ENCODE results near the gene SMC5. TPM values are rescaled to one million over a fixed set of nuclear protein-coding genes. Genes with fewer than 3 reads are reported as not detected.

Gene SMC5
- total RNA-seq, 1 experiment from 2014 or later, result 15.1 TPM

- Histone ChIP-seq H3F3A (ENCODE audit: low read length, unreplicated experiment) (no peaks in the 10 kb centered on the region), H3K4me2 (ENCODE audit: low read length) (no peak overlapping the region), H3K9me3 (ENCODE audit: low read length) (no peaks in the 10 kb centered on the region), H2AFZ (ENCODE audit: low read length) (no peak overlapping the region), H3K79me2 (ENCODE audit: low read length) (no peaks in the 10 kb centered on the region), H4K20me1 (ENCODE audit: low read length) (no peaks in the 10 kb centered on the region), H3K9ac (ENCODE audit: low read length) (no peak overlapping the region), H3K4me1 (ENCODE audit: insufficient read depth, low read length) (no peaks in the 10 kb centered on the region), H3K27me3 (ENCODE audit: low read length) (no peaks in the 10 kb centered on the region), H3K36me3 (ENCODE audit: low read depth, low read length) (no peaks in the 10 kb centered on the region), H3K4me3 (ENCODE audit: low read length) (no peak overlapping the region), H3K9me2 (replicated peaks; ENCODE audit: low read length) (no peaks in the 10 kb centered on the region), H3K27ac (ENCODE audit: low read length) (no peak overlapping the region)
- no peak for DNase-seq
- TF ChIP-seq EZH2phosphoT487 (IDR thresholded peaks at IDR 0.05; ENCODE audit: borderline replicate concordance, low read length) (no peak), EZH2 (IDR thresholded peaks at IDR 0.05; ENCODE audit: low read length, unreplicated experiment) (no peak)
- TF ChIP-seq, protein P1, sequence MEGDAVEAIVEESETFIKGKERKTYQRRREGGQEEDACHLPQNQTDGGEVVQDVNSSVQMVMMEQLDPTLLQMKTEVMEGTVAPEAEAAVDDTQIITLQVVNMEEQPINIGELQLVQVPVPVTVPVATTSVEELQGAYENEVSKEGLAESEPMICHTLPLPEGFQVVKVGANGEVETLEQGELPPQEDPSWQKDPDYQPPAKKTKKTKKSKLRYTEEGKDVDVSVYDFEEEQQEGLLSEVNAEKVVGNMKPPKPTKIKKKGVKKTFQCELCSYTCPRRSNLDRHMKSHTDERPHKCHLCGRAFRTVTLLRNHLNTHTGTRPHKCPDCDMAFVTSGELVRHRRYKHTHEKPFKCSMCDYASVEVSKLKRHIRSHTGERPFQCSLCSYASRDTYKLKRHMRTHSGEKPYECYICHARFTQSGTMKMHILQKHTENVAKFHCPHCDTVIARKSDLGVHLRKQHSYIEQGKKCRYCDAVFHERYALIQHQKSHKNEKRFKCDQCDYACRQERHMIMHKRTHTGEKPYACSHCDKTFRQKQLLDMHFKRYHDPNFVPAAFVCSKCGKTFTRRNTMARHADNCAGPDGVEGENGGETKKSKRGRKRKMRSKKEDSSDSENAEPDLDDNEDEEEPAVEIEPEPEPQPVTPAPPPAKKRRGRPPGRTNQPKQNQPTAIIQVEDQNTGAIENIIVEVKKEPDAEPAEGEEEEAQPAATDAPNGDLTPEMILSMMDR (conservative IDR thresholded peaks at IDR 0.05; ENCODE audit: low read depth, low read length), result no peak
- CTCF ChIA-PET, result no interaction called here
- no peak for ATAC-seq
- BruUV-seq (replicated peaks), result no TSS peak
- POLR2A ChIA-PET (ENCODE audit: unreplicated experiment), result no interaction called here
- intact Hi-C loops (cut with micrococcal nuclease), result no loop called here
These were observed 145.5 kb downstream of the SMC5 start for GRCh38 chr9:70404261-70404660.

Other genes with a start within 250 kb of the SMC5 start
- not detected in 2 replicates for gene MAMDC2, start 215.1 kb upstream of the SMC5 start, total RNA-seq (2014; rRNA removed)
- gene KLF9, start 155.7 kb downstream of the SMC5 start, total RNA-seq (2014; rRNA removed), result 0.35 and 0.44 TPM in 2 replicates